H9 (cell line): ENCODE results near the gene EEF2K. TPM values are rescaled to one million over a fixed set of nuclear protein-coding genes. Genes with fewer than 3 reads are reported as not detected.

Source experiments
- DNase-seq: peaks from one replicate; pipeline ENCODE4 v3.0.0-alpha.2; 2017
- H2AFZ ChIP-seq: one replicate; pipeline ENCODE4 v1.6.1; 2013; ENCODE audit warnings: mild to moderate bottlenecking, low read length, control low read depth, moderate library complexity
- H2AK5ac ChIP-seq: 2 replicates; pipeline ENCODE4 v1.6.1; 2013; ENCODE audit warnings: low read length, control low read depth, mixed read lengths; ENCODE audit not compliant: insufficient read length
- H2BK120ac ChIP-seq: one replicate; pipeline ENCODE4 v1.6.1; 2013; ENCODE audit warnings: low read depth, mild to moderate bottlenecking, low read length, control low read depth, inconsistent platforms; ENCODE audit not compliant: poor library complexity, severe bottlenecking
- H2BK12ac ChIP-seq: 2 replicates; pipeline ENCODE4 v1.6.1; 2013; ENCODE audit warnings: low read length, control low read depth, mixed read lengths, low read depth; ENCODE audit not compliant: insufficient read length
- H2BK15ac ChIP-seq: 2 replicates; pipeline ENCODE4 v1.6.1; 2013; ENCODE audit warnings: low read depth, low read length, control low read depth
- H2BK20ac ChIP-seq: one replicate; pipeline ENCODE4 v1.6.1; 2013; ENCODE audit warnings: low read depth, mild to moderate bottlenecking, low read length, control low read depth, inconsistent platforms; ENCODE audit not compliant: poor library complexity, severe bottlenecking
- H2BK5ac ChIP-seq: 2 replicates; pipeline ENCODE4 v1.6.1; 2013; ENCODE audit warnings: low read length, control low read depth, mixed read lengths; ENCODE audit not compliant: insufficient read length
- H3K14ac ChIP-seq: 2 replicates; pipeline ENCODE4 v1.6.1; 2013; ENCODE audit warnings: low read length, control low read depth; ENCODE audit not compliant: insufficient read depth
- H3K18ac ChIP-seq: 2 replicates; pipeline ENCODE4 v1.6.1; 2013; ENCODE audit warnings: low read depth, mild to moderate bottlenecking, mixed read lengths, low read length, control low read depth; ENCODE audit not compliant: insufficient read length
- H3K23ac ChIP-seq: 2 replicates; pipeline ENCODE4 v1.6.1; 2013; ENCODE audit warnings: low read length, control low read depth, mixed read lengths, low read depth; ENCODE audit not compliant: insufficient read length
- H3K23me2 ChIP-seq: 2 replicates; pipeline ENCODE4 v1.6.1; 2013; ENCODE audit warnings: low read depth, mild to moderate bottlenecking, mixed read lengths, low read length, control low read depth; ENCODE audit not compliant: insufficient read length, poor library complexity, severe bottlenecking
- H3K27ac ChIP-seq: 2 replicates; pipeline ENCODE4 v1.5.1; 2013; ENCODE audit warnings: low read length, control low read depth, mixed read lengths, low read depth; ENCODE audit not compliant: insufficient read length
- H3K27me3 ChIP-seq: 2 replicates; pipeline ENCODE4 v1.6.1; 2013; ENCODE audit warnings: low read length, control low read depth, inconsistent platforms; ENCODE audit not compliant: insufficient read depth
- H3K4ac ChIP-seq: 2 replicates; pipeline ENCODE4 v1.6.1; 2013; ENCODE audit warnings: low read depth, mild to moderate bottlenecking, control low read depth, inconsistent platforms, low read length, moderate library complexity
- H3K4me1 ChIP-seq: 2 replicates; pipeline ENCODE4 v1.6.1; 2013; ENCODE audit warnings: low read length, control low read depth, inconsistent platforms; ENCODE audit not compliant: insufficient read depth
- H3K4me2 ChIP-seq: 2 replicates; pipeline ENCODE4 v1.6.1; 2013; ENCODE audit warnings: low read length, control low read depth, mixed read lengths; ENCODE audit not compliant: insufficient read length, insufficient read depth
- H3K56ac ChIP-seq: 2 replicates; pipeline ENCODE4 v1.6.1; 2013; ENCODE audit warnings: low read depth, mild to moderate bottlenecking, mixed read lengths, low read length, control low read depth; ENCODE audit not compliant: insufficient read length
- H3K79me1 ChIP-seq: 2 replicates; pipeline ENCODE4 v1.6.1; 2013; ENCODE audit warnings: low read depth, mild to moderate bottlenecking, moderate library complexity, low read length, control low read depth, inconsistent platforms; ENCODE audit not compliant: insufficient read depth, poor library complexity, severe bottlenecking
- H3K79me2 ChIP-seq: 2 replicates; pipeline ENCODE4 v1.6.1; 2013; ENCODE audit warnings: low read length, control low read depth, inconsistent platforms; ENCODE audit not compliant: insufficient read depth
- H3K9ac ChIP-seq: 2 replicates; pipeline ENCODE4 v1.6.1; 2013; ENCODE audit warnings: low read length, control low read depth, mixed read lengths; ENCODE audit not compliant: insufficient read length; ENCODE audit errors: extremely low read depth
- H3K9me3 ChIP-seq: one replicate; pipeline ENCODE4 v1.6.1; 2013; ENCODE audit warnings: low read depth, low read length, inconsistent platforms; ENCODE audit not compliant: control insufficient read depth
- H3T11ph ChIP-seq: one replicate; pipeline ENCODE4 v1.6.1; 2013; ENCODE audit warnings: mild to moderate bottlenecking, low read length, control low read depth, inconsistent platforms
- H4K20me1 ChIP-seq: one replicate; pipeline ENCODE4 v1.6.1; 2013; ENCODE audit not compliant: control insufficient read depth, insufficient read length, insufficient read depth
- H4K5ac ChIP-seq: 2 replicates; pipeline ENCODE4 v1.6.1; 2013; ENCODE audit warnings: low read depth, mild to moderate bottlenecking, mixed read lengths, low read length, control low read depth; ENCODE audit not compliant: insufficient read length
- H4K8ac ChIP-seq: replicated peaks from 2 replicates; pipeline ENCODE4 v1.6.1; 2013; ENCODE audit warnings: low read length, control low read depth, mixed read lengths, low read depth; ENCODE audit not compliant: insufficient read length
- H4K91ac ChIP-seq: 2 replicates; pipeline ENCODE4 v1.6.1; 2013; ENCODE audit warnings: low read depth, mild to moderate bottlenecking, moderate library complexity, mixed read lengths, low read length, control low read depth; ENCODE audit not compliant: insufficient read length
- H3K27ac Mint-ChIP-seq, 3 experiments: 2 replicates in 2 of 3; 3 replicates in 1 of 3; pipeline ENCODE4 v1.8.0; 2020 to 2021; ENCODE audit warnings: mixed read lengths in 3 of 3, mild to moderate bottlenecking in 1 of 3, moderate library complexity in 1 of 3
- H3K27me3 Mint-ChIP-seq: 2 replicates; pipeline ENCODE4 v1.8.0; 2021; ENCODE audit warnings: low read depth, mild to moderate bottlenecking, moderate library complexity, mixed read lengths
- H3K36me3 Mint-ChIP-seq, 3 experiments: 2 replicates in 2 of 3; 3 replicates in 1 of 3; pipeline ENCODE4 v1.8.0; 2020 to 2021; ENCODE audit warnings: low read depth in 3 of 3, mixed read lengths in 3 of 3; ENCODE audit not compliant: insufficient read depth in 1 of 3
- H3K4me1 Mint-ChIP-seq, 2 experiments: 2 replicates each; pipeline ENCODE4 v1.8.0; 2020; ENCODE audit warnings: mixed read lengths in 2 of 2
- H3K4me3 Mint-ChIP-seq, 2 experiments: 2 replicates in 1 of 2; 3 replicates in 1 of 2; pipeline ENCODE4 v1.8.0; 2020 to 2021; ENCODE audit warnings: mild to moderate bottlenecking in 2 of 2, mixed read lengths in 2 of 2, moderate library complexity in 1 of 2
- H3K9me3 Mint-ChIP-seq, 2 experiments: 2 replicates in 1 of 2; 3 replicates in 1 of 2; pipeline ENCODE4 v1.8.0; 2020; ENCODE audit warnings: mild to moderate bottlenecking in 2 of 2, mixed read lengths in 2 of 2, moderate library complexity in 1 of 2
- WGBS: extraction: QIAGEN DNeasy Blood & Tissue Kit; methylation state at CpG from one replicate; pipeline ENCODE4 v1.1.7; 2013; ENCODE audit warnings: missing lambda C conversion rate, low lambda C conversion rate, mixed read lengths; ENCODE audit not compliant: insufficient read length; ENCODE audit errors: extremely low coverage; 5-methylcytosine and 5-hydroxymethylcytosine counted together
- total RNA-seq: library from RNA; stranded (reverse); gene quantifications from 2 replicates; pipeline ENCODE4 v1.2.1, GENCODE V29; 2021
- TF ChIP-seq, protein P1 (sequence below): fragments of 200-600 bp; sonication (generic); conservative IDR thresholded peaks from 3 replicates; pipeline ENCODE4 v1.8.0; 2021; ENCODE audit warnings: antibody characterized with exemption, mild to moderate bottlenecking

The EEF2K gene
- total RNA-seq, 1 experiment from 2014 or later, result 20.7 TPM

- no peak overlapping the region for H2BK120ac ChIP-seq
- H3K23me2 ChIP-seq, result no peaks in the 10 kb centered on the region
- Mint-ChIP-seq H3K4me1 (no peaks in the 10 kb centered on the region; a peak in 1 of 4 replicates), H3K27me3 (no peaks in the 10 kb centered on the region), H3K9me3 (no peaks in the 10 kb centered on the region), H3K4me3 (no peak overlapping the region), H3K27ac (peak overlapping the region in 2 of 3 experiments; percentile 89 to 91; a peak in 5 of 7 replicates), H3K36me3 (peaks cover 36 to 83% (median 64%) of the 10 kb centered on the region in 3 experiments)
- H3K27me3 ChIP-seq, result no peaks in the 10 kb centered on the region
- DNase-seq, result no peak
- no CpG with 5 or more reads among the region's 13 CpGs for WGBS
- H4K5ac ChIP-seq, result no peak overlapping the region
- H3K56ac ChIP-seq, result no peak overlapping the region
- no peak overlapping the region for H2BK5ac ChIP-seq
- H2BK15ac ChIP-seq, result no peak overlapping the region
- no peak overlapping the region for H3K4me2 ChIP-seq
- no peaks in the 10 kb centered on the region for H3K9me3 ChIP-seq
- H4K91ac ChIP-seq, result no peak overlapping the region
- peak overlapping the region; percentile 54 for H3K27ac ChIP-seq
- H3K79me2 ChIP-seq, result no peaks in the 10 kb centered on the region
- H3K4ac ChIP-seq, result no peak overlapping the region
- H2AFZ ChIP-seq, result no peak overlapping the region
- H3K18ac ChIP-seq, result no peak overlapping the region
- H3K14ac ChIP-seq, result no peak overlapping the region
- TF ChIP-seq, protein P1, sequence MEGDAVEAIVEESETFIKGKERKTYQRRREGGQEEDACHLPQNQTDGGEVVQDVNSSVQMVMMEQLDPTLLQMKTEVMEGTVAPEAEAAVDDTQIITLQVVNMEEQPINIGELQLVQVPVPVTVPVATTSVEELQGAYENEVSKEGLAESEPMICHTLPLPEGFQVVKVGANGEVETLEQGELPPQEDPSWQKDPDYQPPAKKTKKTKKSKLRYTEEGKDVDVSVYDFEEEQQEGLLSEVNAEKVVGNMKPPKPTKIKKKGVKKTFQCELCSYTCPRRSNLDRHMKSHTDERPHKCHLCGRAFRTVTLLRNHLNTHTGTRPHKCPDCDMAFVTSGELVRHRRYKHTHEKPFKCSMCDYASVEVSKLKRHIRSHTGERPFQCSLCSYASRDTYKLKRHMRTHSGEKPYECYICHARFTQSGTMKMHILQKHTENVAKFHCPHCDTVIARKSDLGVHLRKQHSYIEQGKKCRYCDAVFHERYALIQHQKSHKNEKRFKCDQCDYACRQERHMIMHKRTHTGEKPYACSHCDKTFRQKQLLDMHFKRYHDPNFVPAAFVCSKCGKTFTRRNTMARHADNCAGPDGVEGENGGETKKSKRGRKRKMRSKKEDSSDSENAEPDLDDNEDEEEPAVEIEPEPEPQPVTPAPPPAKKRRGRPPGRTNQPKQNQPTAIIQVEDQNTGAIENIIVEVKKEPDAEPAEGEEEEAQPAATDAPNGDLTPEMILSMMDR, result no peak
- H3T11ph ChIP-seq, result no peak overlapping the region
- peaks cover 2% of the 10 kb centered on the region for H3K79me1 ChIP-seq
- no peak overlapping the region for H3K23ac ChIP-seq
- H2BK20ac ChIP-seq, result no peak overlapping the region
- no peaks in the 10 kb centered on the region for H4K20me1 ChIP-seq
- H2BK12ac ChIP-seq, result no peak overlapping the region
- no peak overlapping the region for H2AK5ac ChIP-seq
- no peaks in the 10 kb centered on the region for H3K4me1 ChIP-seq
- H4K8ac ChIP-seq, result no peak overlapping the region
- no peak overlapping the region for H3K9ac ChIP-seq
Measured at GRCh38 chr16:22320572-22321339, 114.7 kb downstream of the EEF2K start.
